ENCODE measurements around the gene KRT10.

KRT10 gene

GRCh38 chr17:40775945-40776344 is 46.5 kb downstream of the KRT10 start:
- in situ Hi-C loops (cut with MboI; ENCODE audit: low pct_unique_long_range_greater_than_20kb, low sequenced_read_pairs), result no loop called here
- no peak for DNase-seq

DNA sequence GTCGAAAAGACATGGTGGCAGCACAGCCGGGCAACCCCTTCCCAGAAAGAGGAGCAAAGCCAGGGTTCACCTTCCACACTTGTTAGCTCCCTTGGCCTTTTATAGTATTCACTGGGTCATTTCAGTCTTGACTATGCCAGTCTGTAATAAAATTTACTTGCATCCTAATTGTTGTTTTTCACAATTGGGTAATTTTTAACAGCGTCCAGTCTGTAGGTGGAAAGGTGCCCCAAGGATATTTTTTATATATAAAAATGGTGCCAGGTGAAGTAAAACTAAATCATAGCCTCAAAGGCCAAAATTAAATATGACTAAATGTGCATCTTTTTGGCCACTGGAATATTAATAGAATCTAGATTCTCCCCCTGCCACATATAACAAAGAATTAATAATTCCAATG is 50.3 kb downstream of the KRT10 start, which contains the start of gene KRT26:
KRT26 (minus strand) TSS at position 101 of the 400 bp plus-strand sequence; CDS start at position 13, 88 bp downstream.
- in situ Hi-C loops (cut with MboI; ENCODE audit: low pct_unique_long_range_greater_than_20kb, low sequenced_read_pairs), result no loop called here
- DNase-seq, result no peak
